ENCODE data around the gene ALDOC.
"Not testable (repeated sequence)": the region's sequence is repeated elsewhere in the genome, so short reads cannot be mapped to it uniquely, and the experiment has no call there.

The ALDOC gene

GRCh38 chr17:28584434-28584833, 7.7 kb upstream of the ALDOC start:
- in situ Hi-C loops (cut with HindIII; ENCODE audit: low sequenced_read_pairs) = no loop called here

DNA sequence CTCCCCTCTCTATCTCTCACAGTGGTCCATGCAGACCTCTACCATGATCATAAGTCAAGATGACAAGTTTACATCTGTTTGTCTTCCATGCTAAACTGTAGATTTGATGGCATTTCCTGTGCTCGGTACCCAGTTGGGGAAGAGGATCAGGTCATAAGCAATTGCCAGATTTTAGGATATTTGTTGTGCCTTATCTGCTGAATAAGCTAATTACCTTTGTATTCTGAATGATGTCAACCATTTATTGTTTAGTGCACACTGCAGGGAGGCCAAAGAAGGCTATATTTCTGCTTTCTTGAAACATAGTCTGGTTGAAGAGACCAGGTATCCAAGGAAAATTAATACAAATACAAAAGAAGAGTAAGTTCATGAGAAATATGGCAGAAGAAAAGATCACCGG, 5.8 kb upstream of the ALDOC start:
- in situ Hi-C loops (cut with HindIII; ENCODE audit: low sequenced_read_pairs) = no loop called here

DNA sequence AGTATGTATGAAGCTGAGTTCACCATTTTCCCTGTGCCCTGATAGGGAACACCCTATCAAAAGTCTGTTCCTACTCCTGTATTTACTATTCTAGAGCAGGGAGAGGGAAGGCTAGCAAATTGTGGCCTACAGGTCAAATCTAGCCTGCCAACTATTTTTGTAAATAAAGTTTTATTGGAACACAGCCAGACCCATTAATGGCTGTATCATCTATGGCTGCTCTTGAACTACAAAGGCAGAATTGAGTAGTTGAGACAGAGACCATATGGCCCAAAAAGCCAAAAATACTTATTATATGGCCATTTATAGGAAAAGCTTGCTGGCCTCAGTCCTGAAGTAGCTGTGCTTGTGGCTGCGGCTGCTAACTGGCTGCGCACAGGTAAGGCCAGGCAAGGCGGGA, 4.3 kb upstream of the ALDOC start:
- in situ Hi-C loops (cut with HindIII; ENCODE audit: low sequenced_read_pairs) = no loop called here

DNA sequence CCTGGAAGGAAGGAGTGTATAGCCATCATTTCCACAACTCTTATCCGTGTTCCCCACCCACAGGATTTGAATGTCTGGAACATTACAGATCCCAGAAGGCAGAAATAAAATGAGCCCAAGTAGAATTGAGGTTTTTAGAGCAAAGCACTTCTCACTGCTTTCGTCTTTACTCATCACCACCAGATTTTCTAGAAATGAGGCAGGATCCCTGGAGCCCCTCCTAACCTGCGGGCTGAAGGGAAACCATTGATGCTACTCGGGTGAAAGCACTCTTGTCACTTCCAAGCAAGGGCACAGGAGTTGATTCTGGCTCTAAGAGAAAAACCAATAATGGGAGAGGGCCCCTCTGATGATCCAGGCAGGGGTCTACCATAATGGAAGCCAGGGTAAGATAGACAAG, 2.8 kb upstream of the ALDOC start:
- in situ Hi-C loops (cut with HindIII; ENCODE audit: low sequenced_read_pairs) = no loop called here

- in situ Hi-C loops (cut with HindIII; ENCODE audit: low sequenced_read_pairs) = no loop called here
Observed at GRCh38 chr17:28578246-28579195, 1.8 kb upstream of the ALDOC start.

- in situ Hi-C loops (cut with HindIII; ENCODE audit: low sequenced_read_pairs) = no loop called here
Observed at GRCh38 chr17:28577466-28577824, 750 bp upstream of the ALDOC start.

- in situ Hi-C loops (cut with HindIII; ENCODE audit: low sequenced_read_pairs) = not testable (repeated sequence)
Observed at GRCh38 chr17:28576016-28576415, 679 bp downstream of the ALDOC start.

- in situ Hi-C loops (cut with HindIII; ENCODE audit: low sequenced_read_pairs) = no loop called here
Observed at GRCh38 chr17:28575126-28575795, 1.4 kb downstream of the ALDOC start.

- in situ Hi-C loops (cut with HindIII; ENCODE audit: low sequenced_read_pairs) = no loop called here
Observed at GRCh38 chr17:28574526-28574925, 2.2 kb downstream of the ALDOC start.

DNA sequence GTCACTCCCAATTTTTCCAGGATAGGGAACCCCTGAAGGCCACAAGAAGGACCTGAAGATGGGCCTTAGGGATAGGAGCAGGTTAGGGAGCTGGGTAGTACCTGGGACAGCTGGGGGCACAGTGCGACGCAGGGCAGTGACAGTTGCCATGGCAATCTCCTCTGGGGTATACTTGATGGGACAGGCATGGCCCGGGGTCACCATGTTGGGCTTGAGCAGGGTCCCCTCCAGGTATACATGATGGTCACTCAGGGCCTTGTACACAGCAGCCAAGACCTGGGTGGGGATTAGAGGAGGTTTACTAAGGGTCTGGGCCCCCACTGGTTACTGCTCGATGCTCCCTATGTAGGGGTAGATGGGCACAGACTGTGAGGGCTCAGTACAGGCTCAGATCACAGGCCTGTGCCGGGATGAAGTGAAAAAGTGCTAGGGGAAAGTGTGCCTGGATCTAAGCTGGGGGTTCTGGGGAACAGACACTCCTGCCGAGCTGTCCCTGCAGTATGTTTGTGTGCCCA, 2.7 kb downstream of the ALDOC start:
- in situ Hi-C loops (cut with HindIII; ENCODE audit: low sequenced_read_pairs) = no loop called here

- in situ Hi-C loops (cut with HindIII; ENCODE audit: low sequenced_read_pairs) = no loop called here
Observed at GRCh38 chr17:28573521-28573920, 3.2 kb downstream of the ALDOC start.

DNA sequence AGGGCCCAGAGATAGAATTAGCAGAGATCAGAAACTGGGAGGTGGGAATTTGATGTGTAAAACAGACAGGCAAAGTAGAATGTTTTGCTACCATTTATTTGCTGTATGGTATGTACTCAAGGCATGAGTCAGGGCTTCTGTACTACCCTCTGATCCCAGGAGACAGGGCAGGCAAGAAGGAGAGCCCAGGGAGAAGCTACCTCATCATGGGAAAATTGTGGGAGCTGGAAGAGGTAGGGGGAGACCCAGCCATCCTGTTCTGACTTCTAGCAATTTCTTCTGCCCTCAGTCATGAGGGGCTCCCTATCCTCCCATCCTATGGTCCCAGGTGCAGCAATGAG, 3.7 kb downstream of the ALDOC start:
- in situ Hi-C loops (cut with HindIII; ENCODE audit: low sequenced_read_pairs) = no loop called here

- in situ Hi-C loops (cut with HindIII; ENCODE audit: low sequenced_read_pairs) = no loop called here
Observed at GRCh38 chr17:28572259-28573039, 4.2 kb downstream of the ALDOC start.

- in situ Hi-C loops (cut with HindIII; ENCODE audit: low sequenced_read_pairs) = no loop called here
Observed at GRCh38 chr17:28571361-28572122, 5.2 kb downstream of the ALDOC start, which contains the start of gene PIGS. Gene PIGS, minus strand, starts transcription at chr17:28571524. Its CDS starts 28 bp downstream, at chr17:28571496.

GRCh38 chr17:28570716-28571360, 5.9 kb downstream of the ALDOC start:
- in situ Hi-C loops (cut with HindIII; ENCODE audit: low sequenced_read_pairs) = no loop called here

DNA sequence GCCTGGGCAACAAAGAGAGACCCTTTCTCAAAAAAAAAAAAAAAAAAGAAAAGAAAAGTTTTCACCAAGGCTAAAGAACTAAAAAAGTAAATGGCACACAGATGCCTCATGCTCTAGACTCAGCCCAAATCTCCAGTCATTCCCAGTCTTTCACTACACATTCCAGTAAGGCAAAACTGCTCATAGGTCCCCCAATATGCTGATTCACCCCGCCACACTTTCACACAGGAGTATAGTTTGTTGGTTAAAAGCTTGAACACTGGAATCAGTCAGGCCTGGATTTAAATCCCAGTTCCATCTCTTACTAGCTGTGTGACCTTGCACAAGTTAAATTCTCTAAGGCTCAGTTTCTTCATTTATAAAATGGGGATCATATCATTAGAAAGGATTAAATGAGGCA, 7.2 kb downstream of the ALDOC start:
- in situ Hi-C loops (cut with HindIII; ENCODE audit: low sequenced_read_pairs) = no loop called here

GRCh38 chr17:28567604-28568003, 9.1 kb downstream of the ALDOC start:
- in situ Hi-C loops (cut with HindIII; ENCODE audit: low sequenced_read_pairs) = no loop called here

DNA sequence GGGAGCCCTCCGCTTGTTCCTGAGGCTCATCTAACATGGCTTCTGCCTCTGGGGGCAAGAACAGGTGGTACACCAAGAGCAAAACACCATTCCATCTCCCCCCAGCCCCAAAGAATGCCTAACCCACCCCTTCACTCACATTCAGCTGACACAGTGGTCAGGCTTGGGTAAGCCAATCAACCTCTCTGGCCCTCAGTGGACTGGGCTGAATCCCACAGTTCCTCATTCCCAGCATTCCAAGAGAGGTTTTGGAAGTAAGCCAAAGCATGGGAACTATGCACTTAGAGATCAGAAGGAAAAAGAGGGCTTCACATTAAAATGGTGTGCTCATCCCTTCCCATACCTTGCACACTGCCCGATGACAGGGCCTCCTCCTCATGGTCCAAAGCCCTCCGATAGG, 13.2 kb downstream of the ALDOC start:
- in situ Hi-C loops (cut with HindIII; ENCODE audit: low sequenced_read_pairs) = no loop called here

DNA sequence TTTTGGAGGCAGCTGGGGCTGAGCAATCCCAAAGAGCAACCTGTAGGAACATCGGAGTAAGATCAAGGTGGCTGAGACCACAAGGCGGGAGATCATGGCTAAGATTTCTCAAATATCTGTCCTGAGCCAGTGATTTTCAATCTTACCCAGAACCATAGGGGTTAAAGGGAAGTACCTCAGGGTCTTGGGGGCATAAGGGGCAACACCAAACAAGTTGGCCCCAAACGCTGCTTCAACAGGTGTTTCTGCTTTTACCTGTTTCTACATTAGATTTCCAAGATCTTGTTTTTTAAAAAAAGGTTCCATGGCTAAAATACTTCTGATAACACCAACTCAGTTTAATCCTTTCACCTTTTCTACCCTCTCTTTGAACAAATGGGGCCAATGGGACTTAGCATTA, 21.7 kb downstream of the ALDOC start:
- in situ Hi-C loops (cut with HindIII; ENCODE audit: low sequenced_read_pairs) = no loop called here

GRCh38 chr17:28554565-28554964, 22.1 kb downstream of the ALDOC start:
- in situ Hi-C loops (cut with HindIII; ENCODE audit: low sequenced_read_pairs) = no loop called here

Measured in endothelial cell of hepatic sinusoid (primary cell).